ENCODE data around the gene ANAPC4. TPM values are rescaled to one million over a fixed set of nuclear protein-coding genes. Genes with fewer than 3 reads are reported as not detected.

ANAPC4 gene
- total RNA-seq, 1 donor from 2014 or later, result 41.3 TPM

DNA sequence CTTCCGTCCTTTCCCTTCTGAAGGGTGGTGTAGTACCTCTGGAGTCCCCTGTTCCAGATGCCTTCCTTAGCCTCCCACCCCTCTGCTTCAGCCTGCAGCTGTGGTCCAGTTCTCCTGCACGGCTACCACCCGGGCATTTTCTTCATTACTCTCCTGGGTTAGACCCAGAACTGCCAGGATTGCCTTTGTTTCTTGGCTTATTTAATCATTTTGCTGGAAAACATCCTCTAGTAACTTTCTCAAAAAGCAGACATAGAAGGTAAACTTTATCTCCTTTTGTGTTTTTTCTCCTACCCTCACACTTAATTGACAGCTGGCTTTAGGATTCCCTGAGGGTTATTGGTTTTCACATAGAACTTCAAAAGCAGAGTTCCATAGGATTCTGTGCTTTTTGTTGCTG, 20.2 kb downstream of the ANAPC4 start:
- H3K4me3 Mint-ChIP-seq (ENCODE audit: unreplicated experiment), result no peak overlapping the region
- TF ChIP-seq, protein P1, sequence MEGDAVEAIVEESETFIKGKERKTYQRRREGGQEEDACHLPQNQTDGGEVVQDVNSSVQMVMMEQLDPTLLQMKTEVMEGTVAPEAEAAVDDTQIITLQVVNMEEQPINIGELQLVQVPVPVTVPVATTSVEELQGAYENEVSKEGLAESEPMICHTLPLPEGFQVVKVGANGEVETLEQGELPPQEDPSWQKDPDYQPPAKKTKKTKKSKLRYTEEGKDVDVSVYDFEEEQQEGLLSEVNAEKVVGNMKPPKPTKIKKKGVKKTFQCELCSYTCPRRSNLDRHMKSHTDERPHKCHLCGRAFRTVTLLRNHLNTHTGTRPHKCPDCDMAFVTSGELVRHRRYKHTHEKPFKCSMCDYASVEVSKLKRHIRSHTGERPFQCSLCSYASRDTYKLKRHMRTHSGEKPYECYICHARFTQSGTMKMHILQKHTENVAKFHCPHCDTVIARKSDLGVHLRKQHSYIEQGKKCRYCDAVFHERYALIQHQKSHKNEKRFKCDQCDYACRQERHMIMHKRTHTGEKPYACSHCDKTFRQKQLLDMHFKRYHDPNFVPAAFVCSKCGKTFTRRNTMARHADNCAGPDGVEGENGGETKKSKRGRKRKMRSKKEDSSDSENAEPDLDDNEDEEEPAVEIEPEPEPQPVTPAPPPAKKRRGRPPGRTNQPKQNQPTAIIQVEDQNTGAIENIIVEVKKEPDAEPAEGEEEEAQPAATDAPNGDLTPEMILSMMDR (IDR thresholded peaks at IDR 0.05; ENCODE audit: partially characterized antibody, unreplicated experiment), result no peak
- DNase-seq, result no peak
- peaks cover 17% of the 10 kb centered on the region for H3K4me1 Mint-ChIP-seq (ENCODE audit: low read depth, unreplicated experiment)
- no peak overlapping the region for H3K27ac Mint-ChIP-seq (ENCODE audit: unreplicated experiment)
- peaks cover 3% of the 10 kb centered on the region for H3K27me3 Mint-ChIP-seq (ENCODE audit: unreplicated experiment)
- peaks cover 10% of the 10 kb centered on the region for H3K36me3 Mint-ChIP-seq (ENCODE audit: unreplicated experiment)
- peaks cover 2% of the 10 kb centered on the region for H3K9me3 Mint-ChIP-seq (ENCODE audit: unreplicated experiment)

DNA sequence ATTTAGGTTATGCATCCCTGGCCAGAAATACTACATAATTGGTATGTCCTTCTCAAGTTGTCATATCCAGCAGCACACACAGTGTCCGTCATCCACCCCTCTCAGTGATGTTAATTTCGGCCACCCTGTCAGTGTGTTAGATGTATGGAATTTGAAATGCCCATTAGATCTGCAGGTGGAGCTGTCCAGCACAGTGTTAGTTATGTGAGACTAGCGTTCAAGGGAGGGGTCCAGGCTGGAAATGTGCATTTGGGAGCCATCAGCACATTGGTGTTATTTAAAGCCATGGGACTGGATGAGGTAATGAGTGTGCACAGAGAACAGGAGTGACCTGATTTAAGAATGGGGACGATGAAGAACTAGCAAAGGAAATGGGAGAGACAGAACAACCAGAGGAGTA, 22.4 kb downstream of the ANAPC4 start:
- no peak for DNase-seq
- TF ChIP-seq, protein P1 (IDR thresholded peaks at IDR 0.05; ENCODE audit: partially characterized antibody, unreplicated experiment), result no peak
- peak overlapping the region; percentile 20 for H3K4me3 Mint-ChIP-seq (ENCODE audit: unreplicated experiment)
- H3K36me3 Mint-ChIP-seq (ENCODE audit: unreplicated experiment), result peaks cover 10% of the 10 kb centered on the region
- peaks cover 2% of the 10 kb centered on the region for H3K9me3 Mint-ChIP-seq (ENCODE audit: unreplicated experiment)
- H3K4me1 Mint-ChIP-seq (ENCODE audit: low read depth, unreplicated experiment), result peaks cover 17% of the 10 kb centered on the region
- peaks cover 3% of the 10 kb centered on the region for H3K27me3 Mint-ChIP-seq (ENCODE audit: unreplicated experiment)
- no peak overlapping the region for H3K27ac Mint-ChIP-seq (ENCODE audit: unreplicated experiment)

DNA sequence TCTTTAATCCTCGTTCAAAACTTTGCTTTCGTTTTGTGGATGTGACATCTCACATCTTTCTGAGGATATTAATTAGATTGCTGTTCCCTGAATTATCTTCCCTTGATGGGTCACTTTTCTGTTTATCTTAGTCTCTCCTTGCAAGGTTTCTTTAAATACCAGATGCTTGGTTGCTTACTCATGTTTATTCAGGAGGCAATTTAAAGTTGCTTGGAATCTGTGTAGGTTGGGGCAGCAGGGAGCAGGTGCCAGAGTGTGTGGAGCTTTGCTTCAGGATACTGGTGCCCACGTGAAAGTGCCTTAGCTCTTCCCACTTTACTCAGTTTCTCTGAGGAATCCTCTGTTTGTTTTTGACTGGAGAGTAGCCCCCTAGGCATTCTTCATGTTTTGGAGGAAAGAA, 24.0 kb downstream of the ANAPC4 start:
- peaks cover 2% of the 10 kb centered on the region for H3K27me3 Mint-ChIP-seq (ENCODE audit: unreplicated experiment)
- peaks cover 10% of the 10 kb centered on the region for H3K36me3 Mint-ChIP-seq (ENCODE audit: unreplicated experiment)
- H3K9me3 Mint-ChIP-seq (ENCODE audit: unreplicated experiment), result peaks cover 2% of the 10 kb centered on the region
- no peak overlapping the region for H3K4me3 Mint-ChIP-seq (ENCODE audit: unreplicated experiment)
- no peak for DNase-seq
- TF ChIP-seq, protein P1 (IDR thresholded peaks at IDR 0.05; ENCODE audit: partially characterized antibody, unreplicated experiment), result no peak
- no peak overlapping the region for H3K27ac Mint-ChIP-seq (ENCODE audit: unreplicated experiment)
- H3K4me1 Mint-ChIP-seq (ENCODE audit: low read depth, unreplicated experiment), result peaks cover 17% of the 10 kb centered on the region

DNA sequence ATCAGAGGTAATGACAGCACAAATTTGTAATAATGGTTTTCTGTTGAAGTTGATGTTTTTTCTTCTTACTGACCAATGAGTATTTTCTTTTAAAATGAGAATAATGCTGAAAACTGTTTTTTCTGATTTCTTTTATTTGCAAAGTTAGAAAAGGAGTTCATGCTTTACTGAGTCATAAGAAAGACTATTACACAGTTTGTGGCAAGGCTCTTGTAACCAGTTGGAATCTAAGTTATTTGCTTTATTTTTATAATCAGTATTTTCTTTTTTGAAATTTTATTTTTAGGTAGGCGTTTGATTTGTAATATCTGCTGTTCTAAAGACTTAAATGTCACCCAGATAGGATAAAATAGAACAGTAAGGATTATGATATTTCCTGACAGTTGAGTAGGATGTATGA, 25.5 kb downstream of the ANAPC4 start:
- Mint-ChIP-seq H3K9me3 (ENCODE audit: unreplicated experiment) (peaks cover 2% of the 10 kb centered on the region), H3K4me1 (ENCODE audit: low read depth, unreplicated experiment) (peaks cover 17% of the 10 kb centered on the region), H3K36me3 (ENCODE audit: unreplicated experiment) (peaks cover 4% of the 10 kb centered on the region), H3K4me3 (ENCODE audit: unreplicated experiment) (no peak overlapping the region), H3K27ac (ENCODE audit: unreplicated experiment) (no peak overlapping the region), H3K27me3 (ENCODE audit: unreplicated experiment) (peaks cover 2% of the 10 kb centered on the region)
- DNase-seq, result no peak
- TF ChIP-seq, protein P1 (IDR thresholded peaks at IDR 0.05; ENCODE audit: partially characterized antibody, unreplicated experiment), result no peak

DNA sequence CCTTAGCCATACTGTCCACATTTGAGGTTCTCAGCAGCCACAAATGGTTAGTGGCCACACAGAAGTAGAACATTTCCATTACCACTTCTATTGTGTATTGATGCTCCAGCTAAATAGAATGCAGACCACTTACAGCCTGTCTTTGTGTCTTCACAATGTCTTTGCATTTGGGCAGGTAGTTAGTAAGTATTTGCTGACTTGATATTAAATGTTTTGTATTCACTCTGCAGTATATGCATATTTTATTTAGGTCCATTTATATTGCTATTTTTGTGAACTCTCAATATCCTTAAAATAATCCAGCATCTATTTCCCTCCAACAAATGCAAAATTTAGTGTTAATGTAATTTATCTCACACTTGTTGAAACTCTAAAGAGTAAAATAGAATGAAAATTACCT, 26.6 kb downstream of the ANAPC4 start:
- peaks cover 2% of the 10 kb centered on the region for H3K9me3 Mint-ChIP-seq (ENCODE audit: unreplicated experiment)
- no peak overlapping the region for H3K27ac Mint-ChIP-seq (ENCODE audit: unreplicated experiment)
- H3K4me1 Mint-ChIP-seq (ENCODE audit: low read depth, unreplicated experiment), result peaks cover 15% of the 10 kb centered on the region
- peaks cover 2% of the 10 kb centered on the region for H3K27me3 Mint-ChIP-seq (ENCODE audit: unreplicated experiment)
- TF ChIP-seq, protein P1 (IDR thresholded peaks at IDR 0.05; ENCODE audit: partially characterized antibody, unreplicated experiment), result no peak
- no peak for DNase-seq
- no peak overlapping the region for H3K4me3 Mint-ChIP-seq (ENCODE audit: unreplicated experiment)
- peaks cover 3% of the 10 kb centered on the region for H3K36me3 Mint-ChIP-seq (ENCODE audit: unreplicated experiment)
